Psoas muscle (tissue), 8 donors: Measurements from ENCODE around the gene KCNV2. TPM values are rescaled to one million over a fixed set of nuclear protein-coding genes. Genes with fewer than 3 reads are reported as not detected.
A peak's percentile ranks its signal among the peaks of the same experiment; 100 is the strongest.

Source experiments
- ATAC-seq, 4 donors: fragments of 200-7000 bp; cut with Tn5 transposase; one replicate each; pipeline ENCODE4 v1.9.1; 2020; ENCODE audit warnings: moderate library complexity in 3 of 4, mild to moderate bottlenecking in 2 of 4
- DNase-seq, 2 donors: peaks; one replicate each; pipeline ENCODE4 v3.0.0-alpha.2; 2020
- H3K27ac ChIP-seq: fragments of 200-600 bp; one replicate; pipeline ENCODE4 v1.8.0; 2022
- H3K27me3 ChIP-seq, 3 donors: fragments of 200-600 bp in 1 of 3; one replicate each; pipeline versions ENCODE4 v1.6.1 to v1.8.0; 2013 to 2022; ENCODE audit warnings: low read length in 2 of 3, mild to moderate bottlenecking in 2 of 3, moderate library complexity in 1 of 3; ENCODE audit not compliant: insufficient read depth in 3 of 3
- H3K36me3 ChIP-seq, 2 donors: fragments of 200-600 bp in 1 of 2; one replicate each; pipeline versions ENCODE4 v1.6.1 to v1.8.0; 2013 to 2022; ENCODE audit warnings: low read depth in 1 of 2, mild to moderate bottlenecking in 1 of 2, moderate library complexity in 1 of 2; ENCODE audit not compliant: insufficient read depth in 1 of 2
- H3K4me1 ChIP-seq: fragments of 200-600 bp; one replicate; pipeline ENCODE4 v1.8.0; 2022
- H3K4me3 ChIP-seq: fragments of 200-600 bp; one replicate; pipeline ENCODE4 v1.8.0; 2022; ENCODE audit warnings: mild to moderate bottlenecking
- H3K9me3 ChIP-seq: fragments of 200-600 bp; one replicate; pipeline ENCODE4 v1.8.0; 2022
- WGBS, 3 donors: extraction: QIAGEN DNeasy Blood & Tissue Kit; methylation state at CpG; one replicate each; pipeline versions ENCODE4 v1.1.6 to v1.1.7; 2013; 5-methylcytosine and 5-hydroxymethylcytosine counted together
- intact Hi-C, 2 donors: fragments of 100-400 bp; cut with DNase I; formaldehyde crosslinking; loops; one replicate each; pipeline versions ENCODE4 v1.11.0 to v1.14.2; 2022
- polyA plus RNA-seq, 3 donors: library from polyadenylated mRNA; stranded (reverse); fragments of 200-250 nt; gene quantifications; one replicate each; pipeline ENCODE4 v1.2.3, GENCODE V29; 2013
- total RNA-seq, 4 donors: library from RNA; stranded (reverse); fragmentation: NEBNext Ultra II Directional in 2 of 4; extraction: Animal tissue kit (Norgen Biotek cat#: 25700) in 2 of 4; gene quantifications; one replicate each; pipeline versions ENCODE4 v1.2.1 to v1.2.4, GENCODE V29; 2021 to 2023
- TF ChIP-seq, protein P1 (sequence below): fragments of 200-600 bp; IDR thresholded peaks from one replicate; pipeline ENCODE4 v1.8.0; 2022; ENCODE audit warnings: antibody characterized with exemption
- donor health status: healthy with polysubstance abuse.
- donor health status: DM: no; HTN: no; CAD: no; lungs with moderate emphysema.
- donor health status: Bipolar disorder and iron deficiency.
- donor health status: healthy.
- donor health status: DM: yes; HTN: yes; CAD: no.
- donor health status: DM: no; HTN: no; CAD: no.
- donor health status: DM: no; HTN: no; CAD: no.
- donor health status: DM: yes; HTN: yes; CAD: no.

Gene KCNV2
- total and polyA plus RNA-seq, 7 donors, result not detected

GRCh38 chr9:2729721-2730120 lies 12.4 kb downstream of the KCNV2 start:
- H3K9me3 ChIP-seq, result no peaks in the 10 kb centered on the region
- WGBS, 3 donors, result 56 to 76% (median 63%) methylated on average over 3 of the region's 3 CpGs
- H3K36me3 ChIP-seq, result no peaks in the 10 kb centered on the region
- H3K27ac ChIP-seq, result no peak overlapping the region
- H3K4me1 ChIP-seq, result peaks cover 12% of the 10 kb centered on the region
- TF ChIP-seq, protein P1, sequence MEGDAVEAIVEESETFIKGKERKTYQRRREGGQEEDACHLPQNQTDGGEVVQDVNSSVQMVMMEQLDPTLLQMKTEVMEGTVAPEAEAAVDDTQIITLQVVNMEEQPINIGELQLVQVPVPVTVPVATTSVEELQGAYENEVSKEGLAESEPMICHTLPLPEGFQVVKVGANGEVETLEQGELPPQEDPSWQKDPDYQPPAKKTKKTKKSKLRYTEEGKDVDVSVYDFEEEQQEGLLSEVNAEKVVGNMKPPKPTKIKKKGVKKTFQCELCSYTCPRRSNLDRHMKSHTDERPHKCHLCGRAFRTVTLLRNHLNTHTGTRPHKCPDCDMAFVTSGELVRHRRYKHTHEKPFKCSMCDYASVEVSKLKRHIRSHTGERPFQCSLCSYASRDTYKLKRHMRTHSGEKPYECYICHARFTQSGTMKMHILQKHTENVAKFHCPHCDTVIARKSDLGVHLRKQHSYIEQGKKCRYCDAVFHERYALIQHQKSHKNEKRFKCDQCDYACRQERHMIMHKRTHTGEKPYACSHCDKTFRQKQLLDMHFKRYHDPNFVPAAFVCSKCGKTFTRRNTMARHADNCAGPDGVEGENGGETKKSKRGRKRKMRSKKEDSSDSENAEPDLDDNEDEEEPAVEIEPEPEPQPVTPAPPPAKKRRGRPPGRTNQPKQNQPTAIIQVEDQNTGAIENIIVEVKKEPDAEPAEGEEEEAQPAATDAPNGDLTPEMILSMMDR, result no peak
- no peak overlapping the region for H3K4me3 ChIP-seq
- intact Hi-C loops, result loop anchor here (5.0 to 10.0 kb wide), 6 partner anchors 67 to 605 kb away; no protein-coding TSS in a partner anchor
- DNase-seq, result no peak
- ATAC-seq, result no peak
- H3K27me3 ChIP-seq, result no peaks in the 10 kb centered on the region

DNA sequence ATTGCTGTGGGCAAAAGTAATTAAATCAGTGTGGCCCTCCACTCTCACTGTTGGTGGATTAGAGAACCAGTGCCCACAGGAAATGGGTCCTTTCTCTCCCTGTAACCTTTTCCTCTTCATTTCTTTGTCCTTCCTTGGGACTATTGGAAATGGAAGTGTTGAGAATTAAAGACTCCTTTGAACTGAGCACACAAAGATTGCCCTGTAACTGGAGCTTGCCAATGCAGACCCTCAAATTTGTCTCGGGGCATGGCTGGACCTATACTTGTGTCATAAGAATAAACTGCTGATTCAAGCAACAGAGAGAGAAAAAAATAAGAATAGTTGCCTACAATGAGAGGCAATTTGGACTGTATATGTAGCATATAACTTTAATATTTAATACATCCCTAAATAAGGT lies 13.7 kb downstream of the KCNV2 start:
- TF ChIP-seq, protein P1, result no peak
- WGBS, 3 donors, result 81 to 97% (median 92%) methylated on average over 1 of the region's 1 CpG
- ATAC-seq (no peak), DNase-seq (no peak)
- intact Hi-C loops, result loop anchor here in 1 of 2 donors (10.0 kb wide), 1 partner anchor 606 kb away; no protein-coding TSS in a partner anchor
- Histone ChIP-seq H3K9me3 (no peaks in the 10 kb centered on the region), H3K27me3 (no peaks in the 10 kb centered on the region), H3K4me3 (no peak overlapping the region), H3K36me3 (no peaks in the 10 kb centered on the region), H3K4me1 (peaks cover 12% of the 10 kb centered on the region), H3K27ac (no peak overlapping the region)

DNA sequence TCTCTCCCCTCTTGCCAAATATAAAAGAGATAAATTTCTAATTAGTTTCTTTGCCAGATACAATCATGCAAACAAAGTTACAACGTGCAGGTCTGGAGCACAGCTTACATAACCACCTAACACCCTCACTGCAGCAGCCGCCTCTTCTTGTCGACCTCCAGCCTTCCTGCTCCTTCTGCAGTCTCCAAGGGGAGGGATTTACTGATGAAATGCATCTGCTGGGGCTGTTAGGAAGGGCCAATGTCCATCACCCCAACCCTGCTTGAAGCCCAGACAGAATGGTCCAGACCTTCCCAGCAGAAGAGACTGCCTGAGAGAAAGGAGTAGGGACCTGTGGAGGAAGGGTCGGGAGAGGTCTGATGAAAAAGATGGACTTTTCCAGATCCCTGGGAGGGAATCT lies 15.2 kb downstream of the KCNV2 start:
- WGBS, 3 donors, result 71 to 80% (median 75%) methylated on average over 4 of the region's 4 CpGs
- Histone ChIP-seq H3K27me3 (no peaks in the 10 kb centered on the region), H3K36me3 (no peaks in the 10 kb centered on the region), H3K9me3 (no peaks in the 10 kb centered on the region), H3K4me3 (no peak overlapping the region), H3K27ac (no peak overlapping the region), H3K4me1 (peaks cover 10% of the 10 kb centered on the region)
- intact Hi-C loops, result loop anchor here in 1 of 2 donors (10.0 kb wide), 1 partner anchor 608 kb away; no protein-coding TSS in a partner anchor
- TF ChIP-seq, protein P1, result no peak
- no peak for DNase-seq
- no peak for ATAC-seq

DNA sequence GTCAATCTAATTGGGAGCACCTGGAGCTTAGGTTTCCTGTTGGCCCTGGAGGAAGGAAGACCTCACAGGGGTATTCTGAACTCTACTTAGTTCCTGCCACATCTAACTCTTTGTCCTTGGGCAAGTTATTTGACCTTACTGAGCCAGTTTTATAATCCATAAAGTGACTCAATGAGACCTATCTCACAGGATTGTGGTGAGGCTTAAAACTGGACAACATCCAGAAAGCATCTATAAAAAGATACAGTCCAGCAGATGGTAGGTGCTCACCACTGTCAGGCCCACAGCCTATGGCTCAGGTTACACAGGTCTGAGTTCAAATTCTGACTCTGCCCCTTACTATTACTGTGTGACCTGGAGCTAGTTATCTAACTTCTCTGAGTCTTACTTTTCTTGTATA lies 23.3 kb downstream of the KCNV2 start:
- Histone ChIP-seq H3K36me3 (no peaks in the 10 kb centered on the region), H3K27me3 (no peaks in the 10 kb centered on the region), H3K9me3 (no peaks in the 10 kb centered on the region), H3K27ac (no peak overlapping the region), H3K4me3 (no peak overlapping the region), H3K4me1 (no peaks in the 10 kb centered on the region)
- no peak for DNase-seq
- intact Hi-C loops, result no loop called here
- TF ChIP-seq, protein P1, result no peak
- peak in 1 of 4 donors; percentile 34 for ATAC-seq
